ENCODE results near the gene ADGRG4.

- TF ChIP-seq CTCF (IDR thresholded peaks at IDR 0.05; ENCODE audit: insufficient read depth, low read length) (no peak), REST (IDR thresholded peaks at IDR 0.05; ENCODE audit: insufficient replicate concordance, low read depth) (no peak), SPI1 (IDR thresholded peaks at IDR 0.05; ENCODE audit: borderline replicate concordance, low read depth) (no peak)
Measured at GRCh38 chrX:136452614-136453013, 151.9 kb downstream of the ADGRG4 start.

Data from HL-60 (cell line).